Cardiac fibroblast (primary cell): ENCODE data around the gene KLF15.

Experiments used
- DNase-seq, 2 donors: peaks; one replicate each; pipeline versions ENCODE4 v3.0.0 to v3.0.0-alpha.2; 2010; ENCODE audit warnings: low read depth in 2 of 2
- H3K4me3 ChIP-seq, 2 donors: replicated peaks in 1 of 2; 1 replicate in 1 of 2; 2 replicates in 1 of 2; pipeline ENCODE4 v1.5.1; 2011; ENCODE audit warnings: low read depth in 2 of 2, low read length in 2 of 2, mild to moderate bottlenecking in 2 of 2, moderate library complexity in 1 of 2
- CTCF ChIP-seq: IDR thresholded peaks from one replicate; pipeline ENCODE4 v1.5.1; 2011; ENCODE audit warnings: low read depth, mild to moderate bottlenecking, low read length, inconsistent platforms

Gene KLF15

GRCh38 chr3:126342211-126342610 is 15.0 kb downstream of the KLF15 start:
- no peak for TF ChIP-seq CTCF
- no peak overlapping the region for H3K4me3 ChIP-seq
- no peak for DNase-seq

- no peak for DNase-seq
- no peak overlapping the region for H3K4me3 ChIP-seq
- TF ChIP-seq CTCF = no peak
Measured at GRCh38 chr3:126341755-126342150, 15.5 kb downstream of the KLF15 start.

GRCh38 chr3:126340943-126341754 is 16.1 kb downstream of the KLF15 start:
- no peak for DNase-seq
- TF ChIP-seq CTCF = no peak
- no peak overlapping the region for H3K4me3 ChIP-seq

- DNase-seq = no peak
- H3K4me3 ChIP-seq = no peak overlapping the region
- no peak for TF ChIP-seq CTCF
Measured at GRCh38 chr3:126340596-126340942, 16.6 kb downstream of the KLF15 start.

GRCh38 chr3:126340081-126340511 is 17.1 kb downstream of the KLF15 start:
- no peak overlapping the region for H3K4me3 ChIP-seq
- TF ChIP-seq CTCF = no peak
- peak; percentile 69 to 89 for DNase-seq

- no peak for TF ChIP-seq CTCF
- no peak for DNase-seq
Measured at GRCh38 chr3:126339466-126339865, 17.7 kb downstream of the KLF15 start.

GRCh38 chr3:126338790-126339288 is 18.4 kb downstream of the KLF15 start:
- no peak for TF ChIP-seq CTCF
- DNase-seq = no peak
- H3K4me3 ChIP-seq = no peak overlapping the region

More at GRCh38 chr3:126339466-126339865, 17.7 kb downstream of the KLF15 start:
- no peak overlapping the region for H3K4me3 ChIP-seq
